ENCODE data around the gene AMBP.

DNA sequence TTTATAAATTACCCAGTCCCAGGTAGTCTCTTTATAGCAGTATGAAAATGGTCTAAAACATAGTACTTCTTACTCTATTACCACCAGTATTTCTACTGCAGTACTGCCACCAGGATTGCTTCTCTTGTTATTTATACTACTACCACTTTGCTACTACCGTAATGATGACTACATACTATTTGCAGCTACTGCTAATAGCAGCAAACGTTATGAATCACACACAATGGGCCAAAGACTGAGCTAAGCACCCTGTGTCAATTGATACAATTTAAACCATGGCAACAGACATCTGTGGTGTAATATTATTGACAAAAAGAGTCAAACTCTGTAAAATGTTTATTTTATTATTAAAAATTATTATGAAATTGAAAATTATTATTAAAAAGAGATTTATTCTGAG, 36.3 kb upstream of the AMBP start:
- TF ChIP-seq CTCF (conservative IDR thresholded peaks at IDR 0.05) (no peak), EZH2 (IDR thresholded peaks at IDR 0.05; ENCODE audit: low read depth) (no peak)

All from PC-9 (cell line).